ENCODE results near the gene ITGAE.
"Not testable (repeated sequence)": the region's sequence is repeated elsewhere in the genome, so short reads cannot be mapped to it uniquely, and the experiment has no call there.

- TF ChIP-seq TAF1 (IDR thresholded peaks at IDR 0.05; ENCODE audit: low read depth, low read length); POLR2AphosphoS5 (IDR thresholded peaks at IDR 0.05; ENCODE audit: low read depth, low read length); POLR2A (IDR thresholded peaks at IDR 0.05; ENCODE audit: low read depth, low read length); PAX5 (IDR thresholded peaks at IDR 0.05; ENCODE audit: insufficient read depth, low read length, severe bottlenecking): not testable (repeated sequence)
Observed at GRCh38 chr17:3728099-3728498, 72.9 kb downstream of the ITGAE start.
